Muscle layer of colon (tissue), 2 donors: ENCODE data around the gene CAPN14.

Experiments
- H3K27ac ChIP-seq: one replicate; pipeline ENCODE4 v1.7.0; 2013; ENCODE audit warnings: low read depth, mild to moderate bottlenecking, low read length, moderate library complexity
- H3K27me3 ChIP-seq, 2 donors: one replicate each; pipeline ENCODE4 v1.7.0; 2013; ENCODE audit warnings: low read length in 2 of 2, mild to moderate bottlenecking in 2 of 2; ENCODE audit not compliant: insufficient read depth in 2 of 2, control insufficient read depth in 1 of 2
- H3K36me3 ChIP-seq: one replicate; pipeline ENCODE4 v1.7.0; 2013; ENCODE audit warnings: mild to moderate bottlenecking, low read length; ENCODE audit not compliant: insufficient read depth
- H3K4me1 ChIP-seq: one replicate; pipeline ENCODE4 v1.7.0; 2013; ENCODE audit warnings: mild to moderate bottlenecking, low read length; ENCODE audit not compliant: insufficient read depth
- H3K4me3 ChIP-seq, 2 donors: one replicate each; pipeline ENCODE4 v1.7.0; 2013; ENCODE audit warnings: low read length in 2 of 2, low read depth in 1 of 2, mild to moderate bottlenecking in 1 of 2, moderate library complexity in 1 of 2
- H3K9ac ChIP-seq: one replicate; pipeline ENCODE4 v1.7.0; 2013; ENCODE audit warnings: low read length
- H3K9me3 ChIP-seq: one replicate; pipeline ENCODE4 v1.7.0; 2013; ENCODE audit warnings: mild to moderate bottlenecking, low read length
- donor health status: abdominal sarcoma.
- donor health status: Adenocarcinoma of cecum.

The CAPN14 gene

DNA sequence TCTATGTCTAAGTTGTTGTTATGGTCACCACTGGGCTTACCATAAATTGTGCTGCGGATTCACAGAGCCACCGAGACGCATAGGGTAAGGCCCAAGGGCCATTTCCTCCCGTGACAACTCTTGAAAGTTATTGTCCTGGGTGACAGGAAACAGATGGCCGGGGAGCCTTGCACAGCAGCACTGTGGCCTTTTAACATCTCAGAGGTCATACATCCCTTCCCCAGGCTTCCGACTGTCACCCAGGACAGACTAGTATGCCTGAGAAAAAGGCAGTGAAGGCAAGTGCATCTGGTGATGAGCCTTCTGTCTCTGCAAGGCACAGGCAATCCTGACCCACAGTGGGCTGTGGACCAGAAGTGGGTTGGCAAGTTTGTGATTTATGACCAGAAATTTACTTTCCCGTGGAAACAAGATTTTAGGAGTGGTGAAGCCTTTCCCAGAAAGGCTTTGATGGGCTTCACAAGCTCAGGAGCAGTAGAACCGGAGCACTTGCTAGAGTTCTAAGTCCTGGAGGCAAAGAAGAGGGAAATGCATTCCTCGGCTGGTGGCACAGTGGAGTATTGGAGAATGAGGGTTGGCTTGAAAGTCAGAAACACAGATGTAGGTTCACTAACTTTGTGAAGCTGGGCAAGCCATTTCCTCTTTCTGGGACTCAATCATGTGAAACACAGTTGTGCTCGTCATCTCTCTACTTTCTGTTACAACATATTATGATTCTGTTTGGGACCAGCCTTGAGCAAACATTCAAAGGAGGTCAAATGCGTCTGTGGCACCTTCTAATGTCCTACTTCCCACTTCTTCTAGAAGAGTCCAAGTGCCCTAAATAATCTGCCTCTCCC, 2.0 kb upstream of the CAPN14 start:
- no peak overlapping the region for H3K9ac ChIP-seq
- H3K4me3 ChIP-seq: no peak overlapping the region
- H3K27ac ChIP-seq: no peak overlapping the region
- no peaks in the 10 kb centered on the region for H3K36me3 ChIP-seq
- no peaks in the 10 kb centered on the region for H3K9me3 ChIP-seq
- H3K27me3 ChIP-seq: peaks cover 0 to 6% of the 10 kb centered on the region in 2 donors
- H3K4me1 ChIP-seq: peaks cover 6% of the 10 kb centered on the region

DNA sequence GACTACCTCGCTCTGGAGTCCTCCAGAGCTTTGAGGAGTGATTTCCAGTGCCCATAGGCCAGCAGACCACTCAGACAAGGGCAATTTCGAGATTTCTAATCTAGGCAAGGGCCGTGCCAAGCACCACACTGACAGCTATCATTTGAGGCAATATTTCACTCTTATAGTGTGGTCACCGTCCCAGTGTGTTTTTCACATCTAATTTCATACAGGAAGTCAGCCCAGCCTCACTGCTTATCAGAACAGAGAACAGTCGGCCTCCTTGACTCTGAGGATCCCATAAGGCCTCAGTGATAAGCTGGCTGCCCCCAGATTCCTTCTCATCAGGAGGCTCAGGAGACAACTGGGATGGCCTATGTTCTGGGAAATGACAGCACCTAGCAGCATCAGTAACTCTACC, 581 bp downstream of the CAPN14 start:
- no peaks in the 10 kb centered on the region for H3K9me3 ChIP-seq
- no peak overlapping the region for H3K27ac ChIP-seq
- no peak overlapping the region for H3K9ac ChIP-seq
- no peaks in the 10 kb centered on the region for H3K27me3 ChIP-seq
- no peak overlapping the region for H3K4me3 ChIP-seq
- no peaks in the 10 kb centered on the region for H3K36me3 ChIP-seq
- peaks cover 6% of the 10 kb centered on the region for H3K4me1 ChIP-seq

DNA sequence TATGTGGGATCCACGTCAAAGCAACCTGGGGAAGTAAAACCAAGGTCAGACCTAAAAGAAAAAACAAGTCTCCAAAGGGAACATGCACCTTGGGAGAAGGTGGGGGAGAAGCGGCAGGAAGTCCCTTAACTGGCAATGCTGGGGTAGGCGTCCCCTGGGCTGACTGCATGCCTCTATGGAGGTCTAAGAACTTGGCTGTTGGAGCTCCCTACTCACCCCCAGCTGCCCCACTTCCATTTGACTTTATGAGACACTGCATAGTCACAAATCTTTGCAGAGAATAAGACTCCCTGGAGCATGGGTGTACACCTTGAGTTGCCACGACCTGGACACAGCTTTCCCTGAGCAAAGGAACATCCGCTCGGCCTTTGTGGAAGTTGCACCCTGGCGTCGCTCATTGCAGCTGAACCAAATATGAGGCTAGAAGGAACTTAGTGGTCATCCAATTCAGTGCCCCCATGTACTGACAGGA, 2.8 kb downstream of the CAPN14 start:
- Histone ChIP-seq H3K27ac (no peak overlapping the region), H3K4me3 (no peak overlapping the region), H3K9ac (no peak overlapping the region), H3K4me1 (peaks cover 6% of the 10 kb centered on the region), H3K27me3 (no peaks in the 10 kb centered on the region), H3K36me3 (no peaks in the 10 kb centered on the region), H3K9me3 (no peaks in the 10 kb centered on the region)

DNA sequence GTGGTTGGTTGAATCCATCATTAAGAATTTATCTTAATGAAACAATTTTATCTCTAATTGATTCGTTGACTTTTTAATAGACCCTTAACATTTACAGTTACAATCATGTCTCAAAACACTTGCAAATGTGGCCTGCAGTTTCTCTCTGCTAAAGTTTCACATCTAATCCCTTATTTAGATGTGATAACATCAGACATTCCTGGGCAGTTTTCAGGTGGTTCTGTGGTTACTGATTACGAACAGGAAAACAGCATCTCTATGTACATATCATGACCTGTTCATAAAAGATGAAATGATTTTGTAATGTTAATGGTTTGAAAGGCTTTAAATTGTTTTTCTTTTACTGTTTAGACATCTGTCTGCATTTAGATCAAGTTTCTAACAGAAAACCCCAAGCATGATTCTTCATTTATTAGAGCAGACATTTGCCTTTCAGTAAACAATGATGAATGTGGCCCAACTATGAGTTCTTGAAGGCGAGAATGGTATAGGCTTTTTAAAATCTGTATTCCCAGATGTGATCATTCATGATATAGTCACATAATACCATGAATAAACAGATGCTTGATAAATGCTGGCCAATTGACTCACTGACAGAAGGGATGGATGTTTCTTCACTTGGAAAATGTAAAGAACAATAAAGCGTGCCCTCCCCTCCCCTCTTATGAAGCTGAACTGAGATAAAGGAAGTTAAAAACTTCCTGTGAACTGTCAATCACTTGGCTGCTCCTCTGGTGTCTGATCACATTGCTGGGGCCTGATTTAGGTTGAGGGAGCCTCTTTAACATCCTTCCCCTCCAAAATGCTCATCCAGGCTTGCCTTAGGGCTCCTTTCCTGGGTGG, 3.5 kb downstream of the CAPN14 start:
- no peaks in the 10 kb centered on the region for H3K9me3 ChIP-seq
- no peak overlapping the region for H3K27ac ChIP-seq
- no peak overlapping the region for H3K4me3 ChIP-seq
- no peak overlapping the region for H3K9ac ChIP-seq
- peaks cover 6% of the 10 kb centered on the region for H3K4me1 ChIP-seq
- H3K27me3 ChIP-seq: no peaks in the 10 kb centered on the region
- H3K36me3 ChIP-seq: no peaks in the 10 kb centered on the region

DNA sequence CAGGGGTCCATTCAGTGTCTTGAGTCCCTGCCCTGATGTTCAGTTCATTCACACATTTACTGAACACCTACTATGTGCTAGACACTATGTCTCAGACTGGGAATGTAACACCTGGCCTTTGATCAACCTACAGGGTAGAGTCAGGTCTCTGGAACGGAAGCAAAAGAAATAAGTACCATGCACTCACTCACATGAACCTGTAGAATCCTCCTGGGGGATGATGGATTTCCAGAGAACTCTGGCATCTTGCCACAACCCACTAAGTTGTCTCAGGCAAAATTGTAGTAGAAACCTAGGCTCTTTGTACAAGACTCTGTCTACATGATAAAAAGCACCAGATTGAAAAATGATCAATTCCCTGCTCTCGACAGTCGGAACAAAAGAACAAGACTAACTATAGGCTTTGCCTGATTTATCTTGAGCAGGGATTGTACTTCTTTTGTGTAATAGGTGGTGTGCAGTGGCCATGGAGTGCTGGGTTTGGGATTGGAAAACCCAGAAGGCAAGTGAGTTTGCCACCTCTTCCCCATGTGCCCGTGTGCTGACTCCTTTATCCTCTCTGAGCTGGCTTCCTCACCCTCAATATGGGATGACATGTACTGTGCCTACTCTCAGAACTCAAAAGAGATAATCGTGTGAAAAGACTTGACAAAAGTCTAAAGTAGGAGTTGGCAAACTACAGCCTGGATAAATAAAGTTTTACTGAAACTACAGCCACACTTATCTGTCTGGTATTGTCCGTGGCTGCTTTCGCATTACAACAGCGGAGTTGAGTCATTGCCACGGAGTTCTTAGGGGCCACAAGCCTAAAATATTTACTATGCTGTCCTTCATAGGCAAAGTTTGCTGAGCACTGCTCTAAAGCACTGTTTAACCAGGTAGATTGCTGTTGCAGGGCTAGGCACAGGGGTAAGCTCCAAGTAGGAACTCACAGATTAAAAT, 4.4 kb downstream of the CAPN14 start:
- Histone ChIP-seq H3K27me3 (no peaks in the 10 kb centered on the region), H3K4me3 (no peak overlapping the region), H3K4me1 (peaks cover 6% of the 10 kb centered on the region), H3K36me3 (no peaks in the 10 kb centered on the region), H3K27ac (no peak overlapping the region), H3K9me3 (no peaks in the 10 kb centered on the region), H3K9ac (no peak overlapping the region)

DNA sequence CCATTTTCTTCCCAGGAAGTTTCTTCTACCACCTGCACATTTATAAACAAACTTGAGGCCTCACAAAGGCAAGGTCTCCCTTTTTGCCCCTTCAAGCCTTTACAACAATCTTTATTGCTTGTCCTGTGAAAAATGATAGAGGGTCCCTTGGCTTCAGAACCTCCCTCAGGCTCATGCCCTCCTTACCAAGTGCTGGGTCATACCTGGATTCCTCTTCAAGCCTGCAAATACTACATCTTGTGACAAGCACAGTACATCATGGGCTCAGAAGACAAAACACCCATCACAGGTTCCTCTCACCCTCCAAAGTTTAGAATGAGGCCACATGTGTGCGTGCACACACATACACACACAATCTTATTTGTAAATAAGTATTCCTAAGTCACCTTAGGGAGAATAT, 9.1 kb downstream of the CAPN14 start:
- Histone ChIP-seq H3K4me1 (no peaks in the 10 kb centered on the region), H3K4me3 (no peak overlapping the region), H3K36me3 (no peaks in the 10 kb centered on the region), H3K27ac (no peak overlapping the region), H3K9ac (no peak overlapping the region), H3K27me3 (no peaks in the 10 kb centered on the region), H3K9me3 (no peaks in the 10 kb centered on the region)

DNA sequence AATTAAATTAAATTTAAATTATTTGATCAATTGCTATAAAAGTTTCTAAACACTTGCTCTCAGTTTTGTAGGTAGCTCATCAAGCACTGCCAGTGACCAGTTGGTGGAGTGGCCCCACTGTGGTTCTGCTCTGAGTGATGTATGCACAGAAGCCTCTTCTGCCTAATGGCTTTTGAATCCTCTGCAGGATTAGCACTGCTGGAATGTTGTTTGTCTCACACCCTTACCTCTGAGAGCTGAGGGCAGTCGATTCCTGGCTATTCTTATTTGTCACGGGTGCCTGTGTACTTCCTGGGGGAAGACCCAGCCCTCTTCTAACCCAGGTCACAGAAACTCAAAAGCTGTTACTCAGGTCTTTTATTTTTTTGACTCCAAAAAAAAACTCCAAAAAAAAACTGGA, 9.5 kb downstream of the CAPN14 start:
- no peak overlapping the region for H3K4me3 ChIP-seq

DNA sequence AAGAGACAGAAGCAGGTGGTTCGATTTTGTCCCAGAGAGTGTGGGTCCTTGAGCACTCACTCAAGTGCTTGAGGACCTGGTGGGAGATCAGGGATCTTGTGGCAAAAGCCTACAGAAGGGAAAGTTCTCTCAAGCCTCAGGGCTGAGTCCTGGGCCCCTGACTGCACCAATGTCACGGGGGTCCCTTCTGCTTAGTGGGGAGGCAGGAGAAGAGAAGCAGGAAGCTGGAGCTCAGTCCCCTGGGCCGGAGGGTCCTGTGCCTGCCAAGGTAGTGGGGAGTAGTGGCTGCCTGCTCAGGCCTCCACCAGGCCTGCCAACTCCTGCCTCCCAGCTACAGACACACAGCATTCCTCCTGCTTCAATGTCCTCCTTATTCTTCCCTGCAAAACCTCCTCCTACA, 11.7 kb downstream of the CAPN14 start:
- Histone ChIP-seq H3K27me3 (no peaks in the 10 kb centered on the region), H3K4me3 (no peak overlapping the region), H3K4me1 (peaks cover 14% of the 10 kb centered on the region), H3K9me3 (no peaks in the 10 kb centered on the region), H3K27ac (no peak overlapping the region), H3K9ac (no peak overlapping the region), H3K36me3 (no peaks in the 10 kb centered on the region)

More for the DNA sequence above, 9.5 kb downstream of the CAPN14 start:
- no peaks in the 10 kb centered on the region for H3K36me3 ChIP-seq
- H3K9me3 ChIP-seq: no peaks in the 10 kb centered on the region
- H3K9ac ChIP-seq: no peak overlapping the region
- no peaks in the 10 kb centered on the region for H3K27me3 ChIP-seq
- peaks cover 4% of the 10 kb centered on the region for H3K4me1 ChIP-seq
- H3K27ac ChIP-seq: no peak overlapping the region

DNA sequence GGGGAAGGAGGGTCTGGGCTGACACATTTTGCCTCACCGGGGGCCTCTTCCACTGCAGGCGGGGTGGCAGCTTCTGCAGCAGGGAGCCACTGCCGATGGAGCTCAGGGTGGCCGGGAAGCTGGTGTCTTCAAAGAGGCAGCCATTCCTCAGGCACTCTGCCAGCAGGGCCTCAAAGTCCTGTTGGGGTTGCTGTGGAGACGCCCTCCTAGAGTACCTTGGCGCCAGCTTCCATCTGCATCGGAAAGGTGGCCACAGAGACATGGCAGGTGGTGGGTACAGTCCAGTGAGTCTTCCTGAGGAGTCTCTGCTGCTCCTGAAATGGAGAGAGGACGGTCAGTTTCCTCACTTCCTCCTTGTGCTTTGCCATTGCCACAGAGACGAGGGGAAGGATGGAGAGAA, 12.1 kb downstream of the CAPN14 start:
- Histone ChIP-seq H3K4me3 (no peak overlapping the region), H3K27ac (no peak overlapping the region), H3K9me3 (no peaks in the 10 kb centered on the region), H3K9ac (no peak overlapping the region), H3K27me3 (no peaks in the 10 kb centered on the region), H3K4me1 (peaks cover 14% of the 10 kb centered on the region), H3K36me3 (no peaks in the 10 kb centered on the region)

DNA sequence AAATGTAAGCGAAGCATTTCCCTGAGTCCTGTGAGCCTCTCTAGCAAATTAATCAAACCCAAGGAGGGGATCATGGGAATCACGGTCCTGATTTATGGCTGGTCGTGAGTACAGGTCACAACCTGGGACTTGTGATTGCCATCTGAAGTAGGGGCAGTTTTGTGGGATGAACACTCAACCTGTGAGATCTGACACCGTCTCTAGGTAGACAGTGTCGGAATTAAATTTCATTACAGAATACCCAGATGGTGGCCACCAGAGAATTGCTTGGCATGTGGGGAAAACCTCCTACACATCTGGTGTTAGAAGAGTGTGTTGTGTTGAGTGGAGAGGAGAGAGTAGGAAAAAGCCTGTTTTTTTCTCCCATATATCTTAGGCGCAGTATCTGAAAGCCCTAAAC, 12.5 kb downstream of the CAPN14 start:
- Histone ChIP-seq H3K9me3 (no peaks in the 10 kb centered on the region), H3K4me1 (peaks cover 14% of the 10 kb centered on the region), H3K36me3 (no peaks in the 10 kb centered on the region), H3K4me3 (no peak overlapping the region), H3K27ac (no peak overlapping the region), H3K27me3 (no peaks in the 10 kb centered on the region), H3K9ac (no peak overlapping the region)

DNA sequence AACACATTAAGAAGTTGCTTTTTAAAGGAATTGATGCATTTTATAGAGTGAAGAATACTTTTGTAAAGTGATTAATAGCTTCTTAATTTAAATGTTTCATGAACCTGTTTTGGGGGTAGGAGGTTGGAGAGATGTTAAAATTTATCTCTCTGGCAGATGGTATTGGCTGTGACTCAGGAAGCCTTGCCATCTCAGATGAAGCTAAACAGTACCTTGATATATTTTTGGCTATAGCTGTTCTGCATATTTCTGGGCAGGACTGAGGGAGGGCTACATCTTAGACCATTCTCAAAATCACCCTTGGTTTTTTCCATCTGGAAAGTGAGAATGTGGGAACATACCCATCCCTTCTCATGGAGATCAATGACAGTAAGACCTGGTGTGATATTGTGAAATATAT, 13.4 kb downstream of the CAPN14 start:
- no peaks in the 10 kb centered on the region for H3K27me3 ChIP-seq
- H3K4me1 ChIP-seq: peaks cover 14% of the 10 kb centered on the region
- H3K27ac ChIP-seq: no peak overlapping the region
- H3K36me3 ChIP-seq: no peaks in the 10 kb centered on the region
- no peaks in the 10 kb centered on the region for H3K9me3 ChIP-seq
- no peak overlapping the region for H3K9ac ChIP-seq
- no peak overlapping the region for H3K4me3 ChIP-seq
